NCI-H1417 (cell line): Measurements from ENCODE around the gene CHRND.
A peak's percentile ranks its signal among the peaks of the same experiment; 100 is the strongest.

ENCODE experiments used
- DNase-seq, 3 experiments: peaks; one replicate each; lab custom pipeline; 2025; lab: John Stamatoyannopoulos, UW

CHRND gene

DNA sequence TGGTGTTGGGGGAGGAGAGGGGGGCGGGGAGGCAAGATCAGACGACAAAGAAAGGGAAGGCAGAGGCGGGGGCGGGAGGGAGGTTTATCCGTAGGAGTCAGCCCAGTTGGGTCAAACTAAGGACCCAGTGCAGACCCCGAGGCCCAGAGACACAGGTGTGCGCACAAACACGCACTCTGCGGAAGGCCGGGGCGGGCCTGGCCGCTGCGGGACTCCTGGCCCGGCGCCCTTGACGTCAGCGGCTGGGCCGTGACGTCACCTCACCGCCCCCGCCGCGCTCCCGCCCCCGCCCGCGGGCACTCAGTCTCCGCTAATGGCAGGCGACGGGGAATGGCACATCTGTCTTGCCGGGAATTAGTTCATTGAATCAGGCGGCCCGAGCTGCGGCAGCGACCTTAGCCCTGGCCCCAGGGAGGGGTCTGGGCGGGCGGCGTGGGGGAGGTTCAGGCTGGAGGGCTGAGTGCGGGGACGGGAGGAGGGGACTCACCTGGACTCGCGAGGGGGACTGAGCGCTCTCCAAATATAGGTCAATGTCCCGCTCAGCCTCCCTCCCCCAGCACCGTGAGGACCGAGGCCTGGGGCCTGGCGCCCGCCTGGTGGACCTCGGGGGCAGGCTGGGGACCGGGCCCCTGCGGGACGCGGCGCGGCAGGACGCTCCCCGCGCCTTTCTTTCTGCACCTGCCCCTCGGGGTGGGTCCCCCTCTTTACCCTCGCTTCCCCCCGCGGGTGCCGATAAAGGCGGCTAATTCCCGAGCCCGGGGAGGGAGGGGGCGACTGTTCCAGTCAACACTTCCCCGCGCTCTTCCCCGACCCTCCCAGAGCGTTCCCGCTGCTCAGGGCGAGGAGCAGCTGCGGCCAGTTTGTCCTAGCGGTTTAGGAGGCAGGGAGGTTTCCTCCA, 22.8 kb upstream of the CHRND start:
- DNase-seq = peak in 2 of 3 experiments; percentile 67 to 82

- DNase-seq = peak in 1 of 3 experiments; percentile 48
Observed at GRCh38 chr2:232503809-232504323, 22.1 kb upstream of the CHRND start.

DNA sequence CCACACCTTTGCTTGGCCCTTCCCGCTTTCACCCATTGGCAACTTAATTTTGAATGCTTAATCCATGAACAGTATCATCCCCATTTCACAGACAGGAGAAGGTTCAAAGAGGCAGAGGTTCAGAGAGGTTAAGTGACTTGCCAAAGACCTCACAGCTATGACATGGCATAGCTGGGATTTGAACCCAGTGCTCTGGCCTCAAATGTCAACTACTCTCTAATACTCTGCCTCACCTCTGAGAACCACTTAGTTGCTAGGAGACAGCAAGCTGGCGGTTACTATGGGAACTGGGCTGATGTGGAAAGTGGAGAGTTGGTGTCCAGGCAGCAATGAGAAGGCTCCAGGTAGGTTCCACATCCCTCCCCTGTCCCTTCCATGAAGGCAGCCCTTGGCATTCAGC, 21.5 kb upstream of the CHRND start:
- DNase-seq = peak in 2 of 3 experiments; percentile 62 to 89

DNA sequence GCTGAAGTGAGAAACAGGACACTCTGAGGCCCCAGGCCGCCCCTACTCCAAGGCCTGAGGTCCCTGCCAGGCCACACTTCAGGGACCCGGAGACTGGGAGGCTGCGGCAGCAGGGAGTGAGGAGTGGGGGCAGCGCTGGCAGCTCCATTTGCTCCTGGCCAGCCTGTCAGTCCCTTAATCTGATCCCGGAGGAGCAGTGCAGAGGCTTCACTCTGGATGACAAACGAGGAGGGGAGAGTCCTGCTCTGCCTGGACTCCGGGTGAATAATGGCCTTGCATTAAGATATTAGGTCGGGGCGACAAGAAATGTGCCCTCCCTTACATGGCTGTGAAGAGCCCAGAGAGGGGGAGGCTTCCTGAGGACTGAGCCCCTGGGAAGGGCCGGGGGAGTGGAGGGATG, 20.1 kb upstream of the CHRND start:
- peak in 1 of 3 experiments; percentile 12 for DNase-seq

GRCh38 chr2:232506709-232507108, 19.3 kb upstream of the CHRND start:
- no peak for DNase-seq

DNA sequence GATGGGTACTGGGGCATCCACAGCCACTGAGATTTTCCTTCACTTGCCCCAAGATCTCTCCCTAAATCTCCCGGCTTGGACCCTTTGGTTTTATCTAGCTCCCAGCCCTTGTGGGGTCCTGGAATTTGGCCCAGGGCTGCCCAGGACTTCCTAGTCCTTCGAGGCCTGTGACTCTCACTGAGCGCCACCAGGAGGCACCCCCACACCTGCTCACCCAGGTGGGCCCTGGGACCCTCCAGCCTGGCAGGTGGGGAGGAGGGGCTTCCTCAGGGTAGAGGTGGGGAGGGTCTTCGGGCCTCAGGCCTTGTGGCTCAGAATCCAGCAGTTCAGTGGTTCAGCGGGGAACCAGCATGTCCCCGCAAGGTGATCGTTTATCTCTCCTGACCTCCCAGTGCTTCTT, 17.7 kb upstream of the CHRND start:
- DNase-seq = no peak

GRCh38 chr2:232511336-232511890, 14.5 kb upstream of the CHRND start:
- DNase-seq = peak in 2 of 3 experiments; percentile 79 to 93

GRCh38 chr2:232512602-232513001, 13.4 kb upstream of the CHRND start:
- DNase-seq = peak in 2 of 3 experiments; percentile 73 to 92

GRCh38 chr2:232513353-232513752, 12.6 kb upstream of the CHRND start:
- peak in 1 of 3 experiments; percentile 58 for DNase-seq

GRCh38 chr2:232515639-232516038, 10.3 kb upstream of the CHRND start:
- DNase-seq = no peak

DNA sequence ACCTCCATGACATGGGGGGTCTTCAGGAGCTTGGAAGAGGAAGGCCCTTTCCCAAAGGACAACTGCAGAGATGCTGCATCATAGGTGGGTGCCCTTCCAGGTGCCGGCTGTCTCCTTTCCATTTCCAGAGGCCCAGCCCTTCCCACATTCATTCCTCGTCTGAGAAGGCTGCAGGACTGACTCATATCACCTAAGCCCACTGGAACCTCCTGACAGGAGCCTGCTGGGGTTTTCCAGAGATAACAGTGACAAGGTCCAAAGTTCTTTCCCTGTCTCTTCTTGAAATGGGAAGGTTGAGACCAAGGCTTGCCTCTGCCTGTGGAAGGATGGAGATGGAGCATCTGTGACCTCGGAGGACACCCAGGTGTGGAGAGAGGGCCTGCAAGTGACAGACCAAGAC, 9.4 kb upstream of the CHRND start:
- no peak for DNase-seq

GRCh38 chr2:232518844-232519243, 7.1 kb upstream of the CHRND start:
- no peak for DNase-seq

GRCh38 chr2:232519581-232520438, 6.2 kb upstream of the CHRND start, which contains the start of gene PRSS56:
Gene PRSS56, plus strand, starts transcription at chr2:232520388. Its CDS starts 211 bp downstream, at chr2:232520599.
- DNase-seq = peak in 2 of 3 experiments; percentile 28 to 47

GRCh38 chr2:232520489-232520888, 5.5 kb upstream of the CHRND start:
- DNase-seq = no peak

- DNase-seq = no peak
Observed at GRCh38 chr2:232521098-232521497, 4.9 kb upstream of the CHRND start.

DNA sequence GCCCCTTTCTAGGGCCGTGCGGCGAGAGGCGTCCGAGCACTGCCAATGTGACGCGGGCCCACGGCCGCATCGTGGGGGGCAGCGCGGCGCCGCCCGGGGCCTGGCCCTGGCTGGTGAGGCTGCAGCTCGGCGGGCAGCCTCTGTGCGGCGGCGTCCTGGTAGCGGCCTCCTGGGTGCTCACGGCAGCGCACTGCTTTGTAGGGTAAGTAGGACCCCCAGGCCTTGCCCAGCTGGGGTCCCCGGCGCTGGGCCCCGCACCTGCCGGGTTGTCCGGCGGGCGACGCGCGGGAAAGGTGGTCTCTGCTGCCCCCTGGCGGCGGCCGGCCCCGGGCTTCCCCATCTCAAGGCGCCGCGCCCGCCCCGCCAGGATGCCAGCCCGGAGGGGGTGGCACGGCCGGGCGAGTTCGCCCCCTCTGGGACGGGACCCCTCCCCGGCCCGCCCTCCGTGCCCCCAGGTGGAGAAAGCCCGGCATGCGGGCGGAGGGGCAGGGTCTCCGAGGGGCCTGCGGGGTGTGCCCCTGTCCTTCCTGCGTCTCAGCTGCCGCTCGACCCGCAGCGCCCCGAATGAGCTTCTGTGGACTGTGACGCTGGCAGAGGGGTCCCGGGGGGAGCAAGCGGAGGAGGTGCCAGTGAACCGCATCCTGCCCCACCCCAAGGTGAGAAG, 3.9 kb upstream of the CHRND start:
- peak in 2 of 3 experiments; percentile 43 to 61 for DNase-seq

- no peak for DNase-seq
Observed at GRCh38 chr2:232522623-232523401, 3.1 kb upstream of the CHRND start.

DNA sequence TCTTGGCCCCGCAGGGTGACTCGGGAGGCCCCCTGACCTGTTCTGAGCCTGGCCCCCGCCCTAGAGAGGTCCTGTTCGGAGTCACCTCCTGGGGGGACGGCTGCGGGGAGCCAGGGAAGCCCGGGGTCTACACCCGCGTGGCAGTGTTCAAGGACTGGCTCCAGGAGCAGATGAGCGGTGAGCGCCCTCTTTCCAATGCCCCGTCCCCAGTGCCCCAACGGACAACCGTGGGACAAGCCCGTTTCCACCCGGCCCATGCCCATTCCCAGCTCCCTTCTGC, 2.6 kb upstream of the CHRND start:
- no peak for DNase-seq

DNA sequence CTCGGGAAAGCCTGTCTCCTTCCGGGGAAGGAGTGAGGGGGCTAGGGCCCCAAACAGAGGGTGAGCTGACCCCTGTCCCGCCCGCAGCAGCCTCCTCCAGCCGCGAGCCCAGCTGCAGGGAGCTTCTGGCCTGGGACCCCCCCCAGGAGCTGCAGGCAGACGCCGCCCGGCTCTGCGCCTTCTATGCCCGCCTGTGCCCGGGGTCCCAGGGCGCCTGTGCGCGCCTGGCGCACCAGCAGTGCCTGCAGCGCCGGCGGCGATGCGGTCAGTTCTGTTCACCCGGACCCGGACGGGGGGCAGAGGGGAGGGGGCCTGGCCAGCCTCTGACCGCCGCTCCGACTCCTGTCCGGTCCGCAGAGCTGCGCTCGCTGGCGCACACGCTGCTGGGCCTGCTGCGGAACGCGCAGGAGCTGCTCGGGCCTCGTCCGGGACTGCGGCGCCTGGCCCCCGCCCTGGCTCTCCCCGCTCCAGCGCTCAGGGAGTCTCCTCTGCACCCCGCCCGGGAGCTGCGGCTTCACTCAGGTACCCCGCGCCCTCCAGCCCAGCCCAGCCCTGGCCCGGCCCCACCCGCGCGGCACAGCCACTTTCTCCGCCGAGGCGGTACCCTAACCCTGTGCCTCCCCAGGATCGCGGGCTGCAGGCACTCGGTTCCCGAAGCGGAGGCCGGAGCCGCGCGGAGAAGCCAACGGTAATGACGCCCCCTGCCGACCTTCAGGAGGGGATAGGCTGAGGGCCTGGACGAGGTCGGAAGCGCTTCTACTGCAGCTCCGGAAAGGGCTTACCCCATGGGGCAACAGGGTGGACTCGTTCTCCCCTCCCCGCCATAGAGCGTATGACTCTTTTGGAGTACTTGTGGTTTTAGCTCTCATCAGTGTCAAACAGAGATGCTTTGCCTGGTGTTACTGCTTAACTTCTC, 2.0 kb upstream of the CHRND start:
- peak in 2 of 3 experiments; percentile 45 to 50 for DNase-seq

GRCh38 chr2:232524771-232525170, 1.2 kb upstream of the CHRND start:
- DNase-seq = no peak
